Measurements from ENCODE around the gene AZIN2. TPM values are rescaled to one million over a fixed set of nuclear protein-coding genes. Genes with fewer than 3 reads are reported as not detected.

AZIN2 gene
- total RNA-seq, 1 donor from 2014 or later, result 10.4 TPM

DNA sequence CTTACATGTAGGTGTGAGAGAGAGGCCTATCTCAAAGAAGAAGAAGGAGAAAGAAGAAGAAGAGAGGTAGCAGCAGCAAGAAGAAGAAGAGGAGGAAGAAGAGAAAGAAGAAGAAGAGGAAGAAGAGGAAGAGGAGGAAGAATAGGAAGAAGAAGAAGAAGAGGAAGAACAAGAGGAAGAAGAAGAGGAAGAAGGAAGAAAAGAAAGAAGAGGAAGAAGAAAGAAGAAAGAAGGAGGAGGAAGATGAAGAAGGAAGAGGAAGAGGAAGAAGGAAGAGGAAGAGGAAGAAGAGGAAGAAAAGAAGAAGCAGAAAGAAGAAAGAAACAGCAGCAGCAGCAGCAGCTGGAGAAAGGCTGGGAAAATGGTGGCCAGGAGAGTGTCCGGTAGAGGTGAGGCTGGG, 10.3 kb upstream of the AZIN2 start:
- TF ChIP-seq, protein P1, sequence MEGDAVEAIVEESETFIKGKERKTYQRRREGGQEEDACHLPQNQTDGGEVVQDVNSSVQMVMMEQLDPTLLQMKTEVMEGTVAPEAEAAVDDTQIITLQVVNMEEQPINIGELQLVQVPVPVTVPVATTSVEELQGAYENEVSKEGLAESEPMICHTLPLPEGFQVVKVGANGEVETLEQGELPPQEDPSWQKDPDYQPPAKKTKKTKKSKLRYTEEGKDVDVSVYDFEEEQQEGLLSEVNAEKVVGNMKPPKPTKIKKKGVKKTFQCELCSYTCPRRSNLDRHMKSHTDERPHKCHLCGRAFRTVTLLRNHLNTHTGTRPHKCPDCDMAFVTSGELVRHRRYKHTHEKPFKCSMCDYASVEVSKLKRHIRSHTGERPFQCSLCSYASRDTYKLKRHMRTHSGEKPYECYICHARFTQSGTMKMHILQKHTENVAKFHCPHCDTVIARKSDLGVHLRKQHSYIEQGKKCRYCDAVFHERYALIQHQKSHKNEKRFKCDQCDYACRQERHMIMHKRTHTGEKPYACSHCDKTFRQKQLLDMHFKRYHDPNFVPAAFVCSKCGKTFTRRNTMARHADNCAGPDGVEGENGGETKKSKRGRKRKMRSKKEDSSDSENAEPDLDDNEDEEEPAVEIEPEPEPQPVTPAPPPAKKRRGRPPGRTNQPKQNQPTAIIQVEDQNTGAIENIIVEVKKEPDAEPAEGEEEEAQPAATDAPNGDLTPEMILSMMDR (IDR thresholded peaks at IDR 0.05), result no peak
- Mint-ChIP-seq H3K27ac (ENCODE audit: unreplicated experiment) (no peak overlapping the region), H3K27me3 (ENCODE audit: unreplicated experiment) (peaks cover 5% of the 10 kb centered on the region), H3K4me3 (ENCODE audit: unreplicated experiment) (no peak overlapping the region), H3K9me3 (ENCODE audit: unreplicated experiment) (peaks cover 19% of the 10 kb centered on the region), H3K4me1 (ENCODE audit: unreplicated experiment) (peaks cover 26% of the 10 kb centered on the region), H3K36me3 (ENCODE audit: unreplicated experiment) (no peaks in the 10 kb centered on the region)
- DNase-seq (ENCODE audit: extremely low spot score, unreplicated experiment), result no peak

DNA sequence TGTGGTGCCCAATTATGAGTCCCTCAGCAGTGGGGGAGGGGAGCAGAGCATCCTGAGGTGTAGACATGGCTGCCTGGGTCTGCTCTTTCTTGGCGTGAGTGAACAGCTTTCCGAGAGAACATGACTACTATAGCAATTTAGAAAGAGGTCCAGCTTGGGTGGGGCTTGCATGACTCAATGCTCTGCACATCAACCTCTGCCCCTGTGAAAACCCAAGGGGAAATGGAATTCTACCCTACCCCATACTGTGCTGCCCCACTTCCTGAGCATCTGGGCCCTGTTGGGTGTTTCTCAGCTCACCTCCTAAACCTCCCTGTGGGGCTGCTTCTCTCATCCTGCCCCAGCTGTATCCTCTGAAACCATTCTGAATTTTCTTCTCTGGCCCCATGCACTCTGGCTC, 8.2 kb upstream of the AZIN2 start:
- DNase-seq (ENCODE audit: extremely low spot score, unreplicated experiment), result no peak
- Mint-ChIP-seq H3K4me1 (ENCODE audit: unreplicated experiment) (peaks cover 24% of the 10 kb centered on the region), H3K9me3 (ENCODE audit: unreplicated experiment) (no peaks in the 10 kb centered on the region), H3K4me3 (ENCODE audit: unreplicated experiment) (no peak overlapping the region), H3K27ac (ENCODE audit: unreplicated experiment) (no peak overlapping the region), H3K36me3 (ENCODE audit: unreplicated experiment) (no peaks in the 10 kb centered on the region), H3K27me3 (ENCODE audit: unreplicated experiment) (peaks cover 5% of the 10 kb centered on the region)
- TF ChIP-seq, protein P1 (IDR thresholded peaks at IDR 0.05), result no peak

DNA sequence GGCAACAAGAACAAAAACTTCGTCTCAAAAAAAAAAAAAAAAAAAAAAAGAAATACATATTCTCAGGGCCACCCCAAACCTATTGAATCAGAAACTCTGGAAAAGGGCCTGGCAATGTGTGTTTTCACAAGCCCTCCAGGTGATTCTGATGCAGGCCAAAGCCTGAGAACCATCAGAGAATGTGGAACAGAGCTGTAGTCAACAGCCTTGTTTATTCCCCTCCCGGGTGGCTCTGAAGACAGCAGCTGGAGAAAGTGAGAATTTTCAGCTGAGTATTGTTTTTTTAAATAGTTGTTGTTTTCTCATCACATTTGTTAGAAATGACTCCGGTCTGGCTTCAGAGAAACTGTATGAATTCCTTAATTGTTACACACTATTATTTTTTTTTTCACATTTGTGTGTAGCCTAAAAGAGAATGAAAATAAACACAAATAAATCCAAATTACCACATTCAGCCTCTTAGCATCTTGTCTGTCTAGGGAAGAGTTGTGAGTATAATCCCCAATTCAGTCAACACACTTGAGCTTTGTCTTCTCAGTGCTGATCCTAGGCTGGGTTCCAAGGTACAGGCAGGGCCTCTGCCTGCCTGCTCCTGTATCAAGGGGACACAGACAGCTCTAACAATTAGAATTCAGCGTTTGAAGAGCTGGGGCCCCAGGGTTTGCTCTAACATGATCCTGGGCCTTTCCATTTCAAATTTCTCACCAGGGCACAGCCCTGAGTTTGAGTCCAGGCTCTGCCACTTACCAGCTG, 6.6 kb upstream of the AZIN2 start:
- TF ChIP-seq, protein P1 (IDR thresholded peaks at IDR 0.05), result no peak
- no peaks in the 10 kb centered on the region for H3K36me3 Mint-ChIP-seq (ENCODE audit: unreplicated experiment)

DNA sequence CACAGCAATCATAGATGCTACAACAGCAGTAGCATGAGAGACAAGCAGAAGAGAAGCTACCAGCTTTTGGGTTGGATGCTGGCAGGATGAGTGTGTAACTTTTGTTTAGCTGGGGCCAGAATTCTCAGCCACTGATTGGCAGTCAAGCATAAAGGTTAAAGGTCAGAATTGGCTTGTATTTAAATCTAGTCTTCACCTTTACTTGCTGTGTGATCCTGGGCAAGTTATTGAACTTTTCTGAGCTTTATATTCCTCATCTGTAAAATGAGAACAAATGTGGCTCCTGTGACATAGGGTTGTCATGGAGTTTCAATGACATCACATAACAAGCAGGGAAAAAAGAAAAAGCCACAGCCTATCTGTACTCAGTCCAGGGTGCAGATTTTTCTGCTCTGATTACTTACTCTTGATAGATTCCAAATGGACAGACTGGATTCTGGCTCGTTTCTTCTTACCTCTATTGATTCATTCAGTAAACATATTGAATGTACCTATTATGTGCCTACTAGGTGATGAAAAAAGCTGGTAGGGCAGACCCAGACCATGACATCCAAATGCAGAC, 2.8 kb upstream of the AZIN2 start:
- DNase-seq (ENCODE audit: extremely low spot score, unreplicated experiment), result no peak
- Mint-ChIP-seq H3K9me3 (ENCODE audit: unreplicated experiment) (no peaks in the 10 kb centered on the region), H3K4me1 (ENCODE audit: unreplicated experiment) (peaks cover 23% of the 10 kb centered on the region), H3K36me3 (ENCODE audit: unreplicated experiment) (no peaks in the 10 kb centered on the region), H3K27ac (ENCODE audit: unreplicated experiment) (no peak overlapping the region), H3K27me3 (ENCODE audit: unreplicated experiment) (no peaks in the 10 kb centered on the region), H3K4me3 (ENCODE audit: unreplicated experiment) (no peak overlapping the region)
- TF ChIP-seq, protein P1 (IDR thresholded peaks at IDR 0.05), result no peak

More for the DNA sequence above, 6.6 kb upstream of the AZIN2 start:
- H3K27ac Mint-ChIP-seq (ENCODE audit: unreplicated experiment), result no peak overlapping the region
- peaks cover 5% of the 10 kb centered on the region for H3K27me3 Mint-ChIP-seq (ENCODE audit: unreplicated experiment)
- DNase-seq (ENCODE audit: extremely low spot score, unreplicated experiment), result no peak
- H3K4me1 Mint-ChIP-seq (ENCODE audit: unreplicated experiment), result peaks cover 14% of the 10 kb centered on the region
- no peak overlapping the region for H3K4me3 Mint-ChIP-seq (ENCODE audit: unreplicated experiment)
- no peaks in the 10 kb centered on the region for H3K9me3 Mint-ChIP-seq (ENCODE audit: unreplicated experiment)

DNA sequence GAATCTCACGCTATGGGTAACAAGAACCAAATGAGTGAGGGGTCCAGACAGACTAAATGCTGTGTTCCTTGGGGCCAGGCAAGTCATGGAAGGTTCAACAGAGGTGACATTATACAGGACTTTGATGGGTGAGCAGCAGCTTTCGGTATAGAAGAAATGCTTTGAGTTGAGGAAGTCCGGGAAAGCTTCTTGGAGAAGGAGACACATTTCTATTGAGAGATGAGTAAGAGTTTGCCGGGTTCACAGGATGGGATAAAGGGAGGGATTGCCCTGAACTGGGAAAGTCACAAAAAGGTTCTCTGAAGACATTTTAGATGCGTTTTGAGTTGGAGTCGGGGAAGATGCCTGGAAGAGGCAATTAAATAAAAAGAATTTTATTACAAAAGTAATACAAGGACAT, 580 bp upstream of the AZIN2 start:
- Mint-ChIP-seq H3K27me3 (ENCODE audit: unreplicated experiment) (no peaks in the 10 kb centered on the region), H3K9me3 (ENCODE audit: unreplicated experiment) (no peaks in the 10 kb centered on the region), H3K4me3 (ENCODE audit: unreplicated experiment) (peak overlapping the region; percentile 81), H3K27ac (ENCODE audit: unreplicated experiment) (peak overlapping the region; percentile 72), H3K4me1 (ENCODE audit: unreplicated experiment) (peaks cover 18% of the 10 kb centered on the region), H3K36me3 (ENCODE audit: unreplicated experiment) (no peaks in the 10 kb centered on the region)
- DNase-seq (ENCODE audit: extremely low spot score, unreplicated experiment), result no peak
- TF ChIP-seq, protein P1 (IDR thresholded peaks at IDR 0.05), result no peak
